ENCODE data around the gene ZCCHC7.
"Not testable (repeated sequence)": the region's sequence is repeated elsewhere in the genome, so short reads cannot be mapped to it uniquely, and the experiment has no call there.

Gene ZCCHC7

GRCh38 chr9:37179576-37179975 is 59.2 kb downstream of the ZCCHC7 start:
- DNase-seq, result no peak

GRCh38 chr9:37180138-37180537 is 59.8 kb downstream of the ZCCHC7 start:
- DNase-seq, result no peak

GRCh38 chr9:37182718-37183117 is 62.3 kb downstream of the ZCCHC7 start:
- DNase-seq, result no peak

- no peak for DNase-seq
Observed at GRCh38 chr9:37184905-37185867, 64.8 kb downstream of the ZCCHC7 start.

GRCh38 chr9:37187292-37187691 is 66.9 kb downstream of the ZCCHC7 start:
- peak; percentile 11 for DNase-seq

- no peak for DNase-seq
Observed at GRCh38 chr9:37187713-37188439, 67.5 kb downstream of the ZCCHC7 start.

GRCh38 chr9:37190739-37191138 is 70.4 kb downstream of the ZCCHC7 start:
- not testable (repeated sequence) for DNase-seq

- DNase-seq, result no peak
Observed at GRCh38 chr9:37191403-37192089, 71.2 kb downstream of the ZCCHC7 start.

- DNase-seq, result no peak
Observed at GRCh38 chr9:37192803-37193202, 72.4 kb downstream of the ZCCHC7 start.

GRCh38 chr9:37197158-37198038 is 77.0 kb downstream of the ZCCHC7 start:
- DNase-seq, result no peak

GRCh38 chr9:37198039-37198729 is 77.8 kb downstream of the ZCCHC7 start:
- DNase-seq, result no peak

GRCh38 chr9:37198831-37199230 is 78.5 kb downstream of the ZCCHC7 start:
- no peak for DNase-seq

- no peak for DNase-seq
Observed at GRCh38 chr9:37200433-37201005, 80.1 kb downstream of the ZCCHC7 start.

GRCh38 chr9:37201581-37201980 is 81.2 kb downstream of the ZCCHC7 start:
- DNase-seq, result no peak

- no peak for DNase-seq
Observed at GRCh38 chr9:37202091-37202490, 81.7 kb downstream of the ZCCHC7 start.

GRCh38 chr9:37203456-37203855 is 83.1 kb downstream of the ZCCHC7 start:
- DNase-seq, result not testable (repeated sequence)

- DNase-seq, result no peak
Observed at GRCh38 chr9:37206121-37206620, 85.8 kb downstream of the ZCCHC7 start.

- DNase-seq, result no peak
Observed at GRCh38 chr9:37209431-37210386, 89.3 kb downstream of the ZCCHC7 start.

- DNase-seq, result no peak
Observed at GRCh38 chr9:37210737-37211523, 90.6 kb downstream of the ZCCHC7 start.
